Subcutaneous adipose tissue (tissue), 4 donors: ENCODE results near the gene FITM2. TPM values are rescaled to one million over a fixed set of nuclear protein-coding genes. Genes with fewer than 3 reads are reported as not detected.

Experiments used
- total RNA-seq, 4 donors: library from RNA; depleted of rRNA; stranded (reverse); fragments of >200 nt; gene quantifications; one replicate each; pipeline ENCODE4 v1.1.0, GENCODE V29; 2016
- TF ChIP-seq, protein P1 (sequence below): fragments of 450-650 bp; IDR thresholded peaks from one replicate; pipeline ENCODE4 v1.5.1; 2016; ENCODE audit warnings: low read depth, mild to moderate bottlenecking, control low read depth, antibody characterized with exemption, moderate library complexity

Gene FITM2
- total RNA-seq, 4 donors from 2014 or later = 10.9 to 37.3 (median 24.0) TPM

DNA sequence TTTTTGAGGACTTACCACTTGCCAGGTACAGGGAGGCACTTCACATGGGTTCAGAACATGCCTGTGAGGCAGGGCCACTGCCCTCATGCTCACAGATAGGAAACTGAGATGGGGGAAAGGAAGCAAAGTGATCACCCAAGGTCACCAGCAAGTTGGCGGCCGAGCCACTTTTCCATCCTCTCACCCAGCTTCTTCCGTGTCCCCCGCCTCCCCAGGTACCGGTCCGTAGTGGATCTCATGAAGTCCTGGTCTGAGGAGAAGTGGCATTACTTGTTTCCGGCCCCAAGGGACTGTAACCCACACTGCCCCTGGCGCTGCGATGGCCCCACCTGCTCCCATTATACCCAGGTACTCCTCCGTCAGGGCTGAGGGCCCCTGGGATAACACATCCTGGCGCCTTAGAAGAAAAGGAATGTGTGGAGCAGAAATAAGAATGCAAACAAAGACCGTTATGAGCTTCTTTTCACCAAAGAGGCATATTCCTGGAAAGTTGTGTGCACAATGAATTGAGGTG, 32.2 kb upstream of the FITM2 start:
- TF ChIP-seq, protein P1, sequence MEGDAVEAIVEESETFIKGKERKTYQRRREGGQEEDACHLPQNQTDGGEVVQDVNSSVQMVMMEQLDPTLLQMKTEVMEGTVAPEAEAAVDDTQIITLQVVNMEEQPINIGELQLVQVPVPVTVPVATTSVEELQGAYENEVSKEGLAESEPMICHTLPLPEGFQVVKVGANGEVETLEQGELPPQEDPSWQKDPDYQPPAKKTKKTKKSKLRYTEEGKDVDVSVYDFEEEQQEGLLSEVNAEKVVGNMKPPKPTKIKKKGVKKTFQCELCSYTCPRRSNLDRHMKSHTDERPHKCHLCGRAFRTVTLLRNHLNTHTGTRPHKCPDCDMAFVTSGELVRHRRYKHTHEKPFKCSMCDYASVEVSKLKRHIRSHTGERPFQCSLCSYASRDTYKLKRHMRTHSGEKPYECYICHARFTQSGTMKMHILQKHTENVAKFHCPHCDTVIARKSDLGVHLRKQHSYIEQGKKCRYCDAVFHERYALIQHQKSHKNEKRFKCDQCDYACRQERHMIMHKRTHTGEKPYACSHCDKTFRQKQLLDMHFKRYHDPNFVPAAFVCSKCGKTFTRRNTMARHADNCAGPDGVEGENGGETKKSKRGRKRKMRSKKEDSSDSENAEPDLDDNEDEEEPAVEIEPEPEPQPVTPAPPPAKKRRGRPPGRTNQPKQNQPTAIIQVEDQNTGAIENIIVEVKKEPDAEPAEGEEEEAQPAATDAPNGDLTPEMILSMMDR = no peak

DNA sequence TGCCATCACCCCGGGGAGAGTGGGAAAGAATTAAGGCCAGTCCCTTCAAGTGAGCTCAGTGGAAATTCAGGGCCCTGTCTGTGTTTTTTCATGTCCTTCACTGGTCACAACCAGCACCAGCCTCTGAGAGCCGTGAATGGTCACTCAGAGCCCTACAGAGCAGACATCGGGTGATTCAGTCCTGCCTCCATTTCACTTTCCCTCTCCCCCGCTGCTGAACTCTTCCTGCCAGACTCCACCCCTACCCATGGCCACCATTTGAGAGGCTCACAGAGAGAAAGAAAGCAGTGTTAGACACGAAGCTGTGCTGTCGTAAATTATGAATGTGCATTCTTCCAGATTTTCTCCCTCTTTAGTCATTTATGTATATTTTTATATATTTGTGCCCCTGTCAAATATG, 31.2 kb upstream of the FITM2 start:
- TF ChIP-seq, protein P1 = no peak

DNA sequence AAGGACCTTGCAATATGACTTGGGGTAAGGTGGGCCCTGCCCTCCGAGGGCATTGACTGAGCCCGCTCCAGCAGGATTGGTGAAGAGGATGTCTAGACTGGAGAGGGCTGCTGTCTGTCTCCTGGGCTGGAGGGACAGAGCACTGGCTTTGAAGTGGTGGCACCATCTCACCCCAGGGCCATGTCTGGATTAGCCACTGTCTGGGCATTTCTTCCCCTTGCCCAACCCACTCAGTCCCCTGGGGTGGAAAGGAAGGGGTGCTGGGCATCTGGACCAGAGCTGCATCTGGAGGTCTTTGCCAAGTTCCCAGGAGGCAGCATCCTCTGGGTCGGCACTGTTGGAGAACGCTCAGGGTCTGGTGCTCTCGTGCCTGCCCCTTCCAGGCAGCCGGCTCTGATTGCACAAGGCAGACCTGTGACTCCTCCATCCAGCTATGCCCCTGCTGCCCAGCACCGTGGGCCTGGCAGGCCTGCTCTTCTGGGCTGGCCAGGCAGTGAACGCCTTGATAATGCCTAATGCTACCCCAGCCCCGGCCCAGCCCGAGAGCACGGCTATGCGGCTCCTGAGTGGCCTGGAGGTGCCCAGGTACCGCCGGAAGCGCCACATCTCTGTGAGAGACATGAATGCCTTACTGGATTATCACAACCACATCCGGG, 25.9 kb upstream of the FITM2 start, which contains the start of gene R3HDML:
TSS of gene R3HDML (plus strand) at position 319 of the 656 bp plus-strand sequence. CDS start at position 434, 115 bp downstream.
- TF ChIP-seq, protein P1 = no peak

DNA sequence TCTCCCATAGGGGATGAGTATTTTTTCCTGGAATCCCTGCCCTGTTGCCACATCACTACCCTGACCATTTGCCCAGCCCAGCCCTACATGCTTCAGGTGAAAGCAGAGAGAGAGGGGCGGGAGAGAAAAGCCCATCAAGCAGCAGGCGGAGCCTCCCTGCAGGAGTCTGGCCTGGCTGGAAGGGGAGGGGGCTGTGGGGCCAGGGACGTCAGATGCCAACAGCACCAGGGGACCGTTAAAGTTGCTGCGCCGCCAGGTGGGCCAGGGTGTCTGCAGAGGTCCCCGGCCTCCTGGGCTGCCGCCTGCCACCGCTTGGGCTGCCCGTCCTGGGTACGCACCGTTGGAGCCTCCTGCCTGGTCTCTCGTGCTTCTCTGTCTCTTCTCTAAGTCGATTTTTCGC, 25.1 kb upstream of the FITM2 start:
- TF ChIP-seq, protein P1 = no peak

DNA sequence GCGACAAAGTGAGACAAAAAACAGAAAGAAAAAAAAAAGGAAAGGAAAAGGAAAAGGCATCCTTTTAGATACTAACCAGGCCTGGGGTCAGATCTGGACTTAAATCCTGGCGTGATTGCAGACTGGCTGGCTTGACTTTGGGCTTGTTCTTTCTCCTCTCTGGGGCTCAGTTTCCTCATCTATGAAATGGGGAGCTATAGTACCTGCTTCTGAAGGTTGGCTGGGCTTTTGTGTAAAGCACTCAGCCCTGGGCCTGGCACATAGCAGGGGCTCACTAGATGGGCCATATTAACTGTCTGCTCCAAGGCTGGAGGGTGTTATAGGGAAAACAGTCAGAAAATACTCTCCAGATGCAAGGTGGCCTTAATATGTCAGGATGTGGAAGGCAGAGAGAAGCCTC, 24.7 kb upstream of the FITM2 start:
- TF ChIP-seq, protein P1 = no peak

DNA sequence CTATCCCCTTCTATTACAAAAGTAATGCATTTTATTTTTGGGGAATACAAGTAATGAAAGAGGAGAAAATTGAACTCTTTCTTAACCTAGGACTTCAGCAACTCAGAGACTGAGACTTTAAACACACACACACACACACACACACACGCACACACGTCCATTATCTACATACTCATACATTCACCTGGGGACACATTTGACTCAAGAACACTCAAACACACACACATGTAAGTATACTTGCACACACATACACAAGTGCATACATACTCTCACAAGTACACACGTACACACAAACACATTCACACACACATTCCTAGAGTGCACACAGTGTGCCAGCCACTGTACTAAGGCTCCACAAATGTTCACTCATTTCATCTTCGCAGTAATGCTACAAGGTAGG, 23.7 kb upstream of the FITM2 start:
- TF ChIP-seq, protein P1 = no peak

DNA sequence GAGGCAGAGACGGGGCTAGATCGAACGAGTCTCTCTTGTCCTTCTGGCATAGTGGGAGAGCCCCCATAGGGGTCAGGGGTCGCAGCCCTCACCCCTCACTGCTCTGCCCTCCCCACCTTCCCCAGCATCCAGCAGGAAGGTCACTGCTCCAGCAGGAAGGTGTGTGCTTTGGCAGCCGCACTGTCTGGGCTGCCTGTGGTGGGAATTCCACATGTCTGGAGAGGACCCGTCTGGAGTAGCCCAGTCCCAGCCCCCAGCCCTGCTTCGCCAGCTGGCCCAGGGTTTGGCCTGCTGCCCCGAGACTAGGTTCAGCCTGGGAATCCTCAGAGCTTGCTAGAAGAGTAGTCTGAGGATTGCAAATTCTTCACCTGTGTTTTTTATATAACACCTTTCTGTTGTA, 23.3 kb upstream of the FITM2 start:
- TF ChIP-seq, protein P1 = no peak
